ENCODE measurements around the gene C3.

The C3 gene

GRCh38 chr19:6730941-6731670 is 10.7 kb upstream of the C3 start:
- DNase-seq (ENCODE audit: low read depth, low spot score): no peak

GRCh38 chr19:6730153-6730804 is 9.8 kb upstream of the C3 start:
- no peak for DNase-seq (ENCODE audit: low read depth, low spot score)

DNA sequence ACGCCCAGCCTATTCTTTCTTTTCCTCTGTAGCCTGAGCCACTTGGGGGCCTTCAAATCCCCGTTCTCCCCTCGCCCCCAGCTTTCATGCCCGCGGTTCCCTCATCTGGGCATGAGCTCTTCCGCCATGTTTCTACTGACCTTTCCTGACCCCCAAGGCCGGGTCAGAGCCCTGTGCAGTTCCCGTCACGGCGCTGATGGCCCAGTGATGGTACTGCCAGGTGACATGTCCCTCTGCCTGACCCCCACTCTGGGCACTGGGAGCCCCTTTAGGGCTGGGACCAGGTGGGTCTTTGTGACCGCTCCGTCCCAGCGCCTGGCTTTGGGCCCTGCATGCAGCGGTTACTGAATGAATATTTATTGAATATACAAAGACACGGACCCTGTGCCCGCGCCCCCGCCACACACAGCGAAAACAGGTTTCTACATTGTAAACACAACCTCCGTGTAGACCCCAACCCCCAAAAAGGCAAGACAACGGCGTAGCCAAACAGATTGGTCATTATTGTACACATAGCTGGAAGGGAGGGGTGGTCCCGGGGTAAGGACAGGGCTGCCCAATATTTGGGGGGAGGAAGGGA is 9.2 kb upstream of the C3 start:
- no peak for DNase-seq (ENCODE audit: low read depth, low spot score)

DNA sequence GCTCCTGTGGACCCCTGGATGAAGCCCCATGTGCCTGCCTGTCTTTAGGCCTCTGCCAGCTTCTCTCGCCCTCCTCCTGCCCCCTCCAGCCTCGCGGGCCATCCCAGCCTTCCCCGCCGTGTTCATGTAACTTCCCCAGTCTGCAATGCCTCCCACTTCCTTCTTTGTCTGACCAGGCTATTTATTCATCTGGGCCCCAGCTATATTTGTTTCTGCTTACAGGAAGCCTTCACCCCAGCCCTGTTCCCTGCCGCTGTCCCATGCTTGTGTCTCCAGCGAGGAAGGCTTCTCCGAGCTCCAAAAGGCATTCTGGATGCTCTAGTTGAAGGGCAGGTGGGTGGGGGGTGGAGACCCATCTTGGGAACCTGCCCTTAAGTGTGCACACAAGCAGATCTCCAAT is 7.9 kb upstream of the C3 start:
- DNase-seq (ENCODE audit: low read depth, low spot score): no peak

GRCh38 chr19:6725513-6726231 is 5.2 kb upstream of the C3 start:
- no peak for DNase-seq (ENCODE audit: low read depth, low spot score)

DNA sequence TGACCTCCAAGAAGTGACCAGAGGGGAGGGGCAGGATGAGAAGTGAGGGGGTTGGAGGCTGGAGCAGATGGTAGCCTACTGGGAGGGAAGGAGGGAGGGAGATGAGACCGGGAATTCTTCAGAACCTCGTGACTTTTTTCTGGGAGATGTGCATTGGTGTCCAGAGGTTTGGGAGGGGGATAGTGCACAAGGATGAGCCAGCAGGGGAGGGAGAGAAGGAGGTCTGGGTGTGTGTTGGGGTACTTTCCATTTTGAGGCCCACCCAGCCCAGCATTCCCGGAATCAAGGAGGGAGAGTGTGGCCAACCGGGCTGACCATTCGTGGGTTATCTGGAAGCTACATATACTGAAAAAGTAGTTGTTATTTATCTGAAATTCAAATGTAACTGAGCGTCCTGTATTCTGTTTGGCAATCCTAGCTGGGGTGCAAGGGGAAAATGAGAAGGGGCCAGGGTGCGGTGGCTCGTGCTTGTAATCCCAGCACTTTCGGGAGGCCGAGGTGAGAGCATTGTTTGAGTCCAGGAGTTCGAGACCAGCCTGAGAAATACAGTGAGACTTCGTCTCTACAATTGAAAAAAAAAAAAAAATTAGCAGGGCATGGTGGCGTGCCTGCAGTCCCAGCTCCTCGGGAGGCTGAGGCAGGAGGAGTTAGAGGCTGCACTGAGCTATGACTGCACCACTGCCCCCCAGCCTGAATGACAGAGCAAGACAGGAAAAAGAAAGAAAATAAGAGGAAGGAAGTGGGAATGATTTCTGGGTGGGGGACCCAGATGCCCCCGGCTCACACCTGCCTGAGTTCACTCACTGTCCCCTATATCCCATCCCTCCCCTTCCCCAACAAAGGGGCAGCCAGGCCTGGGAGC is 4.4 kb upstream of the C3 start:
- no peak for DNase-seq (ENCODE audit: low read depth, low spot score)

DNA sequence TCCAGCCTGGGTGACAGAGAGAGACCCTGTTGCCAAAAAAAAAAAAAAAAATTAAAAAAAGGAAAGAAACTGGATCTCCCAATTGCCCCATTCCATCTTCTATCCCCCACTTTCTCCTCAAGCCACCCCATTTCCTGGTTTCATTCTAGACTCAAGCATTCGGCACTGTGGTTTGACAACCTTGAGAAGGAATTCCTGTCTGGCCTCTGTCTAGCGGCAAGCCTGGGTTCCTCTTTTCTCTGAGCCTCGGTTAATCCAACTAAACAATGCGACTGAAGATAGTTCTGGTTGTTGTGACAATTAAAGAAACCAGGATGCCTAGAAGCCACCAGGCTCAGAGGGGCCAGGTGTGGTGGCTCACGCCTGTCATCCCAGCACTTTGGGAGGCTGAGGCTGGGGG is 3.3 kb upstream of the C3 start:
- no peak for DNase-seq (ENCODE audit: low read depth, low spot score)

GRCh38 chr19:6723108-6723618 is 2.7 kb upstream of the C3 start:
- no peak for DNase-seq (ENCODE audit: low read depth, low spot score)

GRCh38 chr19:6721773-6722172 is 1.3 kb upstream of the C3 start:
- DNase-seq (ENCODE audit: low read depth, low spot score): no peak

- no peak for DNase-seq (ENCODE audit: low read depth, low spot score)
Measured at GRCh38 chr19:6721138-6721474, 656 bp upstream of the C3 start.

GRCh38 chr19:6719992-6720368 is 470 bp downstream of the C3 start:
- DNase-seq (ENCODE audit: low read depth, low spot score): no peak

GRCh38 chr19:6719540-6719861 is 949 bp downstream of the C3 start:
- no peak for DNase-seq (ENCODE audit: low read depth, low spot score)

GRCh38 chr19:6718741-6719539 is 1.5 kb downstream of the C3 start:
- no peak for DNase-seq (ENCODE audit: low read depth, low spot score)

DNA sequence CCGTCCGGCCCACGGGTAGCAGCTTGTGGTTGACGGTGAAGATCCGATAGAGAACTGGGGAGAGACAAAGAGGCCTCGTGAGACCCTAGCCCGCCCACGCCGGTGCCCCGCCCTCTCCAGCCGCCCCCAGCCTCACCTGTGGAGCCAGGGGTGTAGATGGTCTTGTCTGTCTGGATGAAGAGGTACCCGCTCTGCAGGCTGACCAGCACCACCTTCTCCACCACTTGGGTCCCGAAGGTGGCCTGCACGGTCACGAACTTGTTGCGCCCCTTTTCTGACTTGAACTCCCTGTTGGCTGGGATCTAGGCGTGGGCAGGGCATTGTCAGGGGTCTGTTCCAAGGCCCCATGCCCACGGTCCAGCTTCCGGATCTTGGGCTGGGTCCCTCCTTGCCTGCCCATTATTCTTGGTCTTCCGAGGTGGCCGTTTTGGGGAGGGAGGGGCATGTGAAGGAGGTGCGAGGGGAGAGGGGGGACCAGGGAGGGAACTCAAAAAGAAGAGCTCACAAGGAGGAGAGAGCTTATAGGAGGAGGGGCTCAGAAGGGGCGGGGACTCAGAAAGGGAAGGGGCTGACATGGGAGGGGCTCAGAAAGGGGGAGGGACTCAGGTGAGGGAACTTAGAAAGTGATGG is 2.2 kb downstream of the C3 start:
- no peak for DNase-seq (ENCODE audit: low read depth, low spot score)

GRCh38 chr19:6717441-6717971 is 2.9 kb downstream of the C3 start:
- no peak for DNase-seq (ENCODE audit: low read depth, low spot score)

- no peak for DNase-seq (ENCODE audit: low read depth, low spot score)
Measured at GRCh38 chr19:6717036-6717435, 3.4 kb downstream of the C3 start.

- DNase-seq (ENCODE audit: low read depth, low spot score): no peak
Measured at GRCh38 chr19:6716610-6716970, 3.9 kb downstream of the C3 start.

GRCh38 chr19:6714749-6715555 is 5.5 kb downstream of the C3 start:
- no peak for DNase-seq (ENCODE audit: low read depth, low spot score)

All from brain pericyte (primary cell).